ENCODE data around the gene WWTR1.

WWTR1 gene

DNA sequence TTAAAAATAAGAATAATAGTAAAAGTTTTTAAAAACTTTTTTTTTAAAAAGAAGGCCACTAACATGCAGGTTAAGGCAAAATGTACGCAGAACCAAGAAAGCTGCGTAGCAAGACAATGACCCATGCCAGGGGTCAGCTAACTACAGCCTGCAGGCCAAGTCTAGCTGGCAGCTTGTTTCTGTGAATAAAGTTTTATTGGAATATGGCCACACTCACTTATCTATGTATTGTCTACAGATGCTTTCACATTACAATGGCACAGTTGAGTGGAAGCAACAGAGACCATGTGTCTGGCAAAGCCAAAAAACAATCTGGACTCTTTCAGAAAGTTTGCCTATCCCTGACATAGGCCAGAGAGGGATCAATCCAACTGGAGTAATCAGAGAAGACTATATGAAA lies 46.7 kb downstream of the WWTR1 start:
- Mint-ChIP-seq H3K36me3 (ENCODE audit: insufficient read depth) (no peaks in the 10 kb centered on the region), H3K27me3 (peaks cover 11% of the 10 kb centered on the region), H3K9me3 (no peaks in the 10 kb centered on the region), H3K27ac (ENCODE audit: low read depth) (no peak overlapping the region), H3K4me1 (no peaks in the 10 kb centered on the region), H3K4me3 (no peak overlapping the region)
- DNase-seq (ENCODE audit: low spot score in 2 of 2) (no peak), ATAC-seq (replicated peaks; ENCODE audit: extremely low read depth, poor library complexity, severe bottlenecking) (no peak)

DNA sequence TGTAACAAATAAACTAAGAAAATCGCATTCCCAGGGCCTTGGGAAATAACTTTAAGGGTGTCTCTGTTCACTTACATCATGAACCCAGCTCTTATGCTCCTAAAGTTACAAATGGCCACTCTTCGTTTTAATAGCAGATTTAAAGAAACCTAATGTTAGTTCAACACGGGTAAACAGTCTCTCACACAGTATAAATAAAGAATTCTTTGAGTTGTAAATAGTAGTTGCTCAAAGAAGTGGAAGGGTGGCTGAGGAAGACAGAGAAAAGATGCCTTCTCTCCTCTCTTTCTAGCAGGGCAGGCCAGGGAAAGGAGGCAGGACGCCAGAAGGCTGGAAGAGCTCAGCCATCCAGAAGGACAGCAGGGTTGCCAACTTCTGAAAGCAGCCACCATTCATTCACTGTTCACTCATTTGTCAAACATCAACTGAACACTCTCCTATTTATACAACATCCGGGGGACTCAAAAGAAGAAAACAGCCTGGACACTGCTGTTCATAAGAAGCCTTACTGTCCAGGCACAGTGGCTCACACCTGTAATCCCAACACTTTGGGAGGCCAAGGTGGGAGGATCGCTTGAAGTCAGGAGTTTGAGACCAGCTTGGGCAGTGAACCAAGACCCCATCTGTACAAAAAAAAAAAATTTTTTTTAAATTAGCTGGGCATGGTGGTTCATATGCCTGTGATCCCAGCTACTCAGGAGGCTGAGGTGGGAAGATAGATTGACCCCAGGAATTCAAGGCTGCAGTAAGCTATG lies 47.3 kb downstream of the WWTR1 start:
- peaks cover 5% of the 10 kb centered on the region for H3K27me3 Mint-ChIP-seq
- DNase-seq (ENCODE audit: low spot score in 2 of 2) (no peak), ATAC-seq (replicated peaks; ENCODE audit: extremely low read depth, poor library complexity, severe bottlenecking) (no peak)
- no peak overlapping the region for H3K27ac Mint-ChIP-seq (ENCODE audit: low read depth)
- H3K36me3 Mint-ChIP-seq (ENCODE audit: insufficient read depth): no peaks in the 10 kb centered on the region
- no peaks in the 10 kb centered on the region for H3K4me1 Mint-ChIP-seq
- no peak overlapping the region for H3K4me3 Mint-ChIP-seq
- H3K9me3 Mint-ChIP-seq: no peaks in the 10 kb centered on the region

DNA sequence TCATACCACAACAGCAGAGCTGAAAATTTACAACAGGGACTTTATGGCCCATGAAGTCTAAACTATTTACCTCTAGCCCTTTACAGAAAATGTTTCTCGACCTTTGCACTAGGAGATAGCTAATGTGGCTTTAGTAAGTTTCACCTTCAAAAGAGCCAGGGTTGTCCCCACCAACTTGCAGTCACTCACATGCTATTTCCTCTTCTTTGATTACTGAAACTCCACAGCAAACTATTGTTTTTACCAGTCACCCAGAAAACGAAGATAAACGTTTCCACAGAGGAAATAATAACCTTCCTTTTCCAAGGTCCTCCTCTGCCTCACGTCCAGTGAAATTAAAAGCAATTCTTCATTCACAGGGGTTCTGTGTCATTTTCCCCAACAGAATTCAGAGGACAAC lies 48.2 kb downstream of the WWTR1 start:
- ATAC-seq (replicated peaks; ENCODE audit: extremely low read depth, poor library complexity, severe bottlenecking) (no peak), DNase-seq (ENCODE audit: low spot score in 2 of 2) (no peak)
- H3K36me3 Mint-ChIP-seq (ENCODE audit: insufficient read depth): no peaks in the 10 kb centered on the region
- no peaks in the 10 kb centered on the region for H3K27me3 Mint-ChIP-seq
- H3K9me3 Mint-ChIP-seq: no peaks in the 10 kb centered on the region
- no peak overlapping the region for H3K27ac Mint-ChIP-seq (ENCODE audit: low read depth)
- H3K4me1 Mint-ChIP-seq: no peaks in the 10 kb centered on the region
- no peak overlapping the region for H3K4me3 Mint-ChIP-seq

DNA sequence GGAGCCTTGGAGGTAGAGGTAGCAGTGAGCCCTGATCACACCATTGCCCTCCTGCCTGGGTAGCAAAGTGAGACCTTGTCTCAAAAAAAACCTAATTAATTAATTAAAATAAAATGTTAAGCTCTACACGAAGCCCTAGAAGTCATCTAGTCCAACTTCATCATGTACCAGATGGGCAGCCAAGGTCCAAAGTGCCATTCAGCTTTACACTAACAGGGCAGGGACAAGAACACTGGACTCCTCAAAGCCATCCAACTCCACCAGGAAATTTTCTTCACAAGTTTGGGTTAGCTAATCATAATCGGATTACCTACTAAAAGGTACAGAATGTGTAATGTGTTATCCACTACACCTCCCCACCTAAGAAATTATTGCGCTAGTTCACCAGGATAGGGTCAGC lies 48.8 kb downstream of the WWTR1 start:
- no peaks in the 10 kb centered on the region for H3K9me3 Mint-ChIP-seq
- no peak overlapping the region for H3K27ac Mint-ChIP-seq (ENCODE audit: low read depth)
- H3K27me3 Mint-ChIP-seq: no peaks in the 10 kb centered on the region
- no peaks in the 10 kb centered on the region for H3K36me3 Mint-ChIP-seq (ENCODE audit: insufficient read depth)
- DNase-seq (ENCODE audit: low spot score in 2 of 2) (no peak), ATAC-seq (replicated peaks; ENCODE audit: extremely low read depth, poor library complexity, severe bottlenecking) (no peak)
- H3K4me3 Mint-ChIP-seq: no peak overlapping the region
- H3K4me1 Mint-ChIP-seq: no peaks in the 10 kb centered on the region

DNA sequence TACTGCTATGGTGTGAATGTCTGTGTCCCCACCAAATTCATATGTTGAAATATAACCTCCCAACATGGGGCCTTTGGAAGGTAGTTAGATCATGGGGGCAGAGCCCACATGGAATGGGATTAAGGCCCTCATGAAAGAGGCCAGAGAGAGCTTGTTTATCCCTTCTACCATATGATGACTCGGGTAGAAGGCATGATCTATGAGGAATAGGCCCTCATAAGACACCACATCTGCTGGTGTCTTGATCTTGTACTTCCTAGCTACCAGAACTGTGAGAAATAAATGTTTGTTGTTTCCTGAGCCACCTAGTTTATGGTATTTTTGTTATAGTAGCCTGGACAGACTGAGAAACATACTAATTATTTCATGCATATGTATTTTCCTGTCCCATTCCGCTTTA lies 51.9 kb downstream of the WWTR1 start:
- H3K27ac Mint-ChIP-seq (ENCODE audit: low read depth): no peak overlapping the region
- no peaks in the 10 kb centered on the region for H3K27me3 Mint-ChIP-seq
- ATAC-seq (replicated peaks; ENCODE audit: extremely low read depth, poor library complexity, severe bottlenecking): no peak
- H3K4me3 Mint-ChIP-seq: no peak overlapping the region
- no peaks in the 10 kb centered on the region for H3K36me3 Mint-ChIP-seq (ENCODE audit: insufficient read depth)
- no peaks in the 10 kb centered on the region for H3K9me3 Mint-ChIP-seq
- no peaks in the 10 kb centered on the region for H3K4me1 Mint-ChIP-seq
- no peak for DNase-seq (ENCODE audit: low spot score in 2 of 2)

DNA sequence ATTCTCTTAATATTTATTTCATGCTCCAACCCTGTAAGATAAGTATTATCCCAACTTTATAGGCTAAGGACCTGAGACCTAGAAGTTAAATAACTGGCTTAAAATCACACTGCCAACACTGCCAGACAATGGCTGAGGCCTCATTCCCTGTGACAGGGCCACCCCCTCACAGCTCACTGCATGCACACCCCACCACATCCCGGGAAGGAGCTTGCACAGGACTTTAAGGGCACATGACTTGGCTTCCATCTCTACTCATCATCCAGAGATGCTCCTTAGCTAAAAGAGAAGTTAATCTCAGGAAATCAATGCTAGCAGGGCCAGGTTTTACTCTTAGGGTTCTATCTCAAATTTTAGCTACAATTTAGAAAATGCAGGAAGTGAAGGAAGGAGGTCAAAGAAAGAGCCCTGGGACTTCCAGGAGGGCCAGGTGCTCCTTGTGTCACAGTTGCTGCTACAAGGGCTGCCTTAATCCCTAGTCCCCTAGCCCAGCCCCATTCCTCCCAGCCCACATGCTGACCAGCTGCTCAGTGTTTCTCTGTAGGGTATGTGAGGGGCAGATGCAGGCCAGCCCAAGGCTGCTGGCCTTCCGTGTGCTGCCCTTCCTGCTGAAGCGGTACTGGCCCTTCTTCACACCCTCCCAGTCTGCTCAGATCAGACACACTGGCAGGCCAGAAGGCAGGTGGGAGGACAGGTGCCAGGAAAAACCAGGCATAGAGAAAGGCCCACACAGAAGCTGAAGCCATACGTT lies 53.5 kb downstream of the WWTR1 start:
- ATAC-seq (replicated peaks; ENCODE audit: extremely low read depth, poor library complexity, severe bottlenecking) (no peak), DNase-seq (ENCODE audit: low spot score in 2 of 2) (no peak)
- Mint-ChIP-seq H3K9me3 (no peaks in the 10 kb centered on the region), H3K27me3 (no peaks in the 10 kb centered on the region), H3K27ac (ENCODE audit: low read depth) (no peak overlapping the region), H3K36me3 (ENCODE audit: insufficient read depth) (no peaks in the 10 kb centered on the region), H3K4me1 (no peaks in the 10 kb centered on the region), H3K4me3 (no peak overlapping the region)

DNA sequence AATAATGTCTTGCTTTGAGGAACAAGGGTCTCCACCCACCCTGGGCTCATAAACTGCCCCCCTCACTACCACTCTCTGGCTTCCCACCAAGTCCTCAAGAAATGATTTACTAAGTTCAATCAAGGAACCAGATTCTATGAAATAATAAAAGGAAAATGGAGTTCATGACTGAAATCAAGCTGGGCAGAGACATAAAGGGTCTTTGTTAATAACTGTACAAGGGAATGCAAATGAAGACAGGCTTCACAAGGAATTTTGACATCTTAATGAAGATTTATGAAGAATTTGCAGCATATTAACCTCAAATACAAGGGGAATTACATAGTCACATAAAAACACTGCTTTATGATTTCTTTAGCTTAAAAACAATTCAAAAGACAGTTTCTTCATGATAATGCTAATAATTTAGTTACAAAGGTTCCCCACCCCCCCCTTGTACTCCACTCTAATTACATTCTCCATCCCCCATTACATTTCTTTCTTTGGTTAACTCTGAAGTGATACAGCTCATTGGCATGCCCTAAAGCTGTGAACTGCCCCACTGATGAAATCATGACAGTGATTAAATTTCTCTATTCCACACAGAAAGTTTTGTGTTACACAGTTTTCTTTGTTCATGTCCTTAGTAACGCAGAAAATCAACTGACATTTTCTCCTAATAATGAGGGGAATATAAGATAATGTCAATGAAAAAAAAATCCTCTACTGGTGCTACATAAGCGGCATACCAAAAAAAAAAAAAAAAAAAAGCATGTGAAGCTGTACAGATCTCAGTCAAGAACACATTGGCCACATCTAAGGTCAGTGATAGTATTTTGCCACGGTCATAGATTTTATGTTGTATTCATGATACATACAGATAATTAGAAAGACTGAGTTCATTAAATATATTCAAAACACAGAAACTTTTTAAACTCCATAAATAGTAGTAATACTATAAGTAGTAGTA lies 54.4 kb downstream of the WWTR1 start:
- Mint-ChIP-seq H3K9me3 (no peaks in the 10 kb centered on the region), H3K4me3 (no peak overlapping the region), H3K27me3 (no peaks in the 10 kb centered on the region), H3K36me3 (ENCODE audit: insufficient read depth) (no peaks in the 10 kb centered on the region), H3K27ac (ENCODE audit: low read depth) (no peak overlapping the region), H3K4me1 (no peaks in the 10 kb centered on the region)
- no peak for DNase-seq (ENCODE audit: low spot score in 2 of 2)
- ATAC-seq (replicated peaks; ENCODE audit: extremely low read depth, poor library complexity, severe bottlenecking): no peak

DNA sequence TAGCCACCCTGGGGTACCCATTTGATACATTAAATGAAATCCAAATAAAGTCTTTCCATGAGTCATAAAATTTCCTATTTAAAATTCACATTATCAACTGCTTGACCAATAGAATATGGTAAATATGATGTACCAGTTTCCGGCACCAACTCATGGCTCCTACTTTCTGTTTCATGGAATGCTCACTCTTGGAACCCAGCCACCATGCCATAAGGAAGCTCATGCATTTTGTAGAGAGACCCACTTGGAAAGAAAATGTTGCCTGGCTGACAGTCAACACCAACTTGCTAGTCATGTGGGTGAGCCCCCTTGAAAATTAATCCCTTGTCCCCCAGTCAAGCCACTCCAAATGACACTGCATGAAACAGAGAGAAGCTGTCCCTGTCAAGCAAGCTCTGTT lies 57.2 kb downstream of the WWTR1 start:
- no peaks in the 10 kb centered on the region for H3K36me3 Mint-ChIP-seq (ENCODE audit: insufficient read depth)

DNA sequence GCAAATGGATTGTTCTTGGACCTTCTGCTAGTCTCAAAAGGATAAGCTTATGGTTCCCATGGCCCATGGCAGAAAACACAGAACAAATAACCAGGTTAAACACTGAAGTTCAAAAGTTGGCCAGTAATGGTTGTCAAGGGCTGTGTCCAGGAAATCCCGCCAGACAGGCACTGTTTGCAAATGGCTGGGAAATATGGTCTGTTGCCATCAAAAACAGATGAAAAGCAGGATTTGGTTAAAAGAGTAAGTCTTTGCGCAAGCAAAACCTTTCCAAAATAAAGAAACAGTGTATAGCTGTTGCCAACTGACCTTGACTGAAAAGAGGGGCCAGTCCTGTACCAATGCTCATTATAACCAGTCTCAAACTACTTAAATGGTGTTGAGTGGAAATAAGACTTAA lies 58.6 kb downstream of the WWTR1 start:
- Mint-ChIP-seq H3K27ac (ENCODE audit: low read depth) (no peak overlapping the region), H3K4me3 (no peak overlapping the region), H3K4me1 (no peaks in the 10 kb centered on the region), H3K27me3 (no peaks in the 10 kb centered on the region), H3K36me3 (ENCODE audit: insufficient read depth) (no peaks in the 10 kb centered on the region), H3K9me3 (no peaks in the 10 kb centered on the region)
- no peak for ATAC-seq (replicated peaks; ENCODE audit: extremely low read depth, poor library complexity, severe bottlenecking)
- no peak for DNase-seq (ENCODE audit: low spot score in 2 of 2)

More for the DNA sequence above, 57.2 kb downstream of the WWTR1 start:
- no peaks in the 10 kb centered on the region for H3K4me1 Mint-ChIP-seq
- no peaks in the 10 kb centered on the region for H3K9me3 Mint-ChIP-seq
- H3K27me3 Mint-ChIP-seq: no peaks in the 10 kb centered on the region
- no peak overlapping the region for H3K4me3 Mint-ChIP-seq
- no peak overlapping the region for H3K27ac Mint-ChIP-seq (ENCODE audit: low read depth)
- DNase-seq (ENCODE audit: low spot score in 2 of 2) (no peak), ATAC-seq (replicated peaks; ENCODE audit: extremely low read depth, poor library complexity, severe bottlenecking) (no peak)

DNA sequence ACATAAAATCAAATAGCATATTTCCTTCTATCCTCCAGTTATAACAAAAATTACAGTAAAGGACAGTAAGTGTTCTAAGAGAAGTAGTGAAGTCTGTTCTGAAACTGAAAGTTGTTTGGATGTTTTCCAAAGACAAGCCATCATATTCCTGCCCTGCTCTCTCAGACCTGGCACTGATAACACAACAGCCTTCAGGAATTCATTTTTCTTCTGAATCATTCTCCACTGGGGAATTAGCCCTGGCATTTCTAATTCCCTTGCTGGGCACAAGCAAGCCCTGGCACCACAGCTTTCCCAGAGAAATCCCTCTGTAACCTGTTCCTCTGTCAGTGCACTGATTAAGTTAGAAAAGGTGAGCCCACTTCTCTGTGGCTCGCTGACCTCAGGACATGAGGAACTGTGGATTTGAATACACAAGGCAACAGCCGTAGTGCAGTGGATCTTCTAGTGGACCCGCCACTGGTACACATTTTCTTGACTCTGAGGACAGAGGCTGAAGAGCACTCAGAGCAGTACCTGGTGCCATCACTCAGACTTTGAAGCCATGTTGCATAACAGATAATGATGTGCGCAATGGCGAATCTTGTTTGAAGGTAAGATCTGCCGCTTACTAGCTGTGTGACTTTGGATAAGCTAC lies 61.6 kb downstream of the WWTR1 start:
- Mint-ChIP-seq H3K4me1 (no peaks in the 10 kb centered on the region), H3K36me3 (ENCODE audit: insufficient read depth) (no peaks in the 10 kb centered on the region), H3K27me3 (peaks cover 9% of the 10 kb centered on the region), H3K27ac (ENCODE audit: low read depth) (no peak overlapping the region), H3K9me3 (no peaks in the 10 kb centered on the region), H3K4me3 (no peak overlapping the region)
- DNase-seq (ENCODE audit: low spot score in 2 of 2) (no peak), ATAC-seq (replicated peaks; ENCODE audit: extremely low read depth, poor library complexity, severe bottlenecking) (no peak)

DNA sequence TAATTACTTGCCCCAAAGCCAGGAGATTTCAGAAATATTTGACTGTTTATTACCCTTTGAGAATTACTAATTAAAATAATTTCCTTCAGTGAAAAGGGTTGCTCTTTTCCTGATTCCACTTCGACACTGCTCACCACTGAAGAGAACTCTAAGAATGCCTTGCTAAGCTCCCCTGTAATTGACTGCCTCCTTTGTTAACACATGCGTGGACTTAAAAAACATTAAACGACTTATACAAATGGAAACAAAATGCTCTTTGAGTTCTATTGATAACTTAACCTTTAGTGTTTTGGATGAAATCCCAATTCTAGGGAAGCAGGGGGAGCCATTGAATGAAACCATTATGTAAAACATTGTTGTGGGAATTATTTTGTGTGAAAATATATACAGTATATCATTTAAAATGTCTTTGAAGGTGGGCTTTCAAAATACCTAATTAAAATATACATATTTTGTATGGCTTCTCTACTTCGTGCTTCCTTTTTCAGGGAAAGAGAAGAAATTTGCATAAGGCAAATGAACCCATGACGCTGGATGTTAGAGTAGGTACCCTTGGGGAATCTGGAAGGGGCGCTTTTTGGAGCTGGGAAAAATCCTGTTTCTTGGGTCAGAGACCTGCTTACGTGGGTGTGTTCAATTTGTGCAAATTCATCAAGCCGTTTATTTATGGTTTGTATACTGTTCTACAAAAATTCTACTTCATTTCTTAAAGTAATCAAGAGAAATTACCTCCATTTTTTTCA lies 64.2 kb downstream of the WWTR1 start:
- Mint-ChIP-seq H3K4me1 (no peaks in the 10 kb centered on the region), H3K27me3 (peaks cover 9% of the 10 kb centered on the region), H3K27ac (ENCODE audit: low read depth) (no peak overlapping the region), H3K9me3 (no peaks in the 10 kb centered on the region), H3K4me3 (no peak overlapping the region), H3K36me3 (ENCODE audit: insufficient read depth) (no peaks in the 10 kb centered on the region)
- DNase-seq (ENCODE audit: low spot score in 2 of 2) (no peak), ATAC-seq (replicated peaks; ENCODE audit: extremely low read depth, poor library complexity, severe bottlenecking) (no peak)

Data from central memory CD8-positive, alpha-beta T cell (primary cell).